ENCODE data around the gene STON1. TPM values are rescaled to one million over a fixed set of nuclear protein-coding genes. Genes with fewer than 3 reads are reported as not detected.

The STON1 gene
- total and polyA plus RNA-seq, 2 of the 8 experiments (the other 6 are each of a cell fraction or from before 2014, with no cell fraction given) = 5.0 to 10.1 TPM

- TF ChIP-seq ZNF274 (IDR thresholded peaks at IDR 0.05; ENCODE audit: borderline replicate concordance, extremely low read depth, low read length) (no peak), YY1 (IDR thresholded peaks at IDR 0.05; ENCODE audit: low read depth, low read length) (no peak), EZH2 (IDR thresholded peaks at IDR 0.05; ENCODE audit: low read depth, low read length, severe bottlenecking) (no peak), CHD7 (IDR thresholded peaks at IDR 0.05; ENCODE audit: insufficient replicate concordance, low read length) (no peak), SP2 (IDR thresholded peaks at IDR 0.05; ENCODE audit: low read length) (no peak), CHD1 (IDR thresholded peaks at IDR 0.05; ENCODE audit: low read depth, low read length) (no peak), HDAC6 (IDR thresholded peaks at IDR 0.05; ENCODE audit: low read depth, low read length) (no peak)
Observed at GRCh38 chr2:48568547-48568946, 38.6 kb downstream of the STON1 start (continued).
